T-helper 2 cell treated with Interferon-gamma antibody and Interleukin-4, amounts not matched to agents 5 μg/mL and 100 μg/mL, for 36 hours (primary cell): ENCODE results near the gene BUB3.

Experiments
- DNase-seq: peaks from one replicate; pipeline ENCODE4 v3.0.0; 2021; ENCODE audit warnings: low spot score
- H3K27ac Mint-ChIP-seq: one replicate; pipeline ENCODE4 v1.8.0; 2021; ENCODE audit warnings: mild to moderate bottlenecking, mixed read lengths
- H3K27me3 Mint-ChIP-seq: one replicate; pipeline ENCODE4 v1.8.0; 2021; ENCODE audit warnings: low read depth, mixed read lengths
- H3K36me3 Mint-ChIP-seq: one replicate; pipeline ENCODE4 v1.8.0; 2021; ENCODE audit warnings: low read depth, mixed read lengths
- H3K4me1 Mint-ChIP-seq: one replicate; pipeline ENCODE4 v1.8.0; 2021; ENCODE audit warnings: low read depth, mixed read lengths
- H3K4me3 Mint-ChIP-seq: one replicate; pipeline ENCODE4 v1.8.0; 2022; ENCODE audit warnings: mild to moderate bottlenecking, moderate library complexity, mixed read lengths
- H3K9me3 Mint-ChIP-seq: one replicate; pipeline ENCODE4 v1.8.0; 2021; ENCODE audit warnings: mixed read lengths

The BUB3 gene

GRCh38 chr10:123136221-123136805, 17.9 kb upstream of the BUB3 start:
- Mint-ChIP-seq H3K27ac (peak overlapping the region; percentile 86), H3K4me3 (peak overlapping the region; percentile 12), H3K4me1 (peaks cover 21% of the 10 kb centered on the region), H3K36me3 (peaks cover 3% of the 10 kb centered on the region), H3K9me3 (no peaks in the 10 kb centered on the region), H3K27me3 (peaks cover 81% of the 10 kb centered on the region)
- DNase-seq: no peak

DNA sequence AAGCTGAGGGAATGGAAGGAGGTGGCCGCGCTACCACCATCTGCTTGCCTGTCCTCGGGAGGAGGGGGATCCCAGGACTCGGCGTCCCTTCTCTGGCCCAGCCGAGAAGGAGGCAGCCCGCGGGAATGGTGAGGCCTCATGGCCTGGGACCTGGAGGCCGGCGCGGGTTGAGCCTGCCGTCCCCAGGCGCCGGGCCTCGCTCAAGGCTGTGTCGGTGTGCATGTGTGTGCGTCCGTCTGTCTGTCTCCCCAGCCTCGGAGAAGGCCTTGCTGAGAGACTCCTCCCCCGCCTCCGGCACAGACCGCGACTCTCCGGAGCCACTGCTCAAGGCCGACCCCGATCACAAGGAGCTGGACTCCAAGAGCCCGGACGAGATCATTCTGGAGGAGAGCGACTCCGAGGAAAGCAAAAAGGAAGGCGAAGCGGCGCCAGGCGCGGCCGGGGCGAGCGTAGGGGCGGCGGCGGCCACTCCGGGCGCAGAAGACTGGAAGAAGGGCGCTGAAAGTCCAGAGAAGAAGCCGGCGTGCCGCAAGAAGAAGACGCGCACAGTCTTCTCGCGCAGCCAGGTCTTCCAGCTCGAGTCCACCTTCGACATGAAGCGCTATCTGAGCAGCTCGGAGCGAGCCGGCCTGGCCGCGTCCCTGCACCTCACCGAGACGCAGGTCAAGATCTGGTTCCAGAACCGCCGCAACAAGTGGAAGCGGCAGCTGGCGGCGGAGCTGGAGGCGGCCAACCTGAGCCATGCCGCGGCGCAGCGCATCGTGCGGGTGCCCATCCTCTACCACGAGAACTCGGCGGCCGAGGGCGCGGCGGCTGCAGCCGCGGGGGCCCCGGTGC, 17.2 kb upstream of the BUB3 start:
- H3K9me3 Mint-ChIP-seq: peaks cover 3% of the 10 kb centered on the region
- H3K27me3 Mint-ChIP-seq: peaks cover 82% of the 10 kb centered on the region
- H3K4me3 Mint-ChIP-seq: peak overlapping the region; percentile 69
- peak overlapping the region; percentile 86 for H3K27ac Mint-ChIP-seq
- DNase-seq: no peak
- peaks cover 23% of the 10 kb centered on the region for H3K4me1 Mint-ChIP-seq
- peaks cover 6% of the 10 kb centered on the region for H3K36me3 Mint-ChIP-seq

GRCh38 chr10:123139165-123139520, 15.1 kb upstream of the BUB3 start:
- Mint-ChIP-seq H3K27ac (peak overlapping the region; percentile 20), H3K4me3 (peak overlapping the region; percentile 13), H3K4me1 (peaks cover 14% of the 10 kb centered on the region)

GRCh38 chr10:123139521-123140163, 14.6 kb upstream of the BUB3 start:
- Mint-ChIP-seq H3K9me3 (peaks cover 3% of the 10 kb centered on the region), H3K4me1 (peaks cover 11% of the 10 kb centered on the region), H3K4me3 (peak overlapping the region; percentile 13), H3K27ac (no peak overlapping the region), H3K27me3 (peaks cover 80% of the 10 kb centered on the region), H3K36me3 (peaks cover 7% of the 10 kb centered on the region)
- no peak for DNase-seq

More at GRCh38 chr10:123139165-123139520, 15.1 kb upstream of the BUB3 start:
- no peak for DNase-seq
- H3K27me3 Mint-ChIP-seq: peaks cover 80% of the 10 kb centered on the region
- peaks cover 3% of the 10 kb centered on the region for H3K9me3 Mint-ChIP-seq
- peaks cover 7% of the 10 kb centered on the region for H3K36me3 Mint-ChIP-seq

DNA sequence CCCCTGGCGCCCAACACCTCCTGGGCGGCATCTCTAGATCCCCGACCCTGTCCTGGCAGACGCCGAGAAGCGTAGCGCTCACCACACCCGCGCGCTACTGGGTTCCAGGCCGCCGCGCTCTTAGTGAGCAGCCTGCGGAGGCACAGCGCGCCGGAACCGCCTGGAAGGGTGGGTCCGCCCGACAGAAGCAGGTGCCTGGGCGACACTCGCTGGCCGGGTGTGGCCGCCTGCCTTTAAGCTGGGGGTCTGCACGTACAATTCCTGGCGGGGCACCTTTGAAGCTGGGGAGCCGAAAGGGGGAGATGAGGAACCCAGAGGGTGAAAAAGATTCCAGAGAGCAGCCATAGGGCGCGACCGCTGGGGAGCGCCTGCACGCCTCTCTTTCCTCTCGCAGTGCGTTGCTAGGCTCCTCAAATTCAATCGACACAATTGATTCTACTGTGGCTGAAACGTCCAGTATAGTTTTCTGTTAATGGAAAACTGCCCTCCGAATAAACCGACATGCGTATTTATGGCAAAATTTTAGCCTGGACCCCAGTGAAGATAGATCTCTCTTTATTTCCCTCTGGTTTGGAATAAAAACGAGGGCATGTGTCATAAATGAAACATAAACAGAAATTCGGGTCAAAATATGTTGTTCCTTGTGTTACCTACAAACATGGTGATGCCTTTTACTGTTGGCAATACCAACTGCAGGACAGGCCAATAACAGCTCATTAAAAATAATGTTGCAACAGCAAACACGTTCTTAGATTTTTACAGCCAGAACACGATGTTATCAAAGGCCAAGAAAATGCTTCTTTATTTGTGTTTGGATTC, 13.8 kb upstream of the BUB3 start:
- DNase-seq: no peak
- Mint-ChIP-seq H3K4me3 (peak overlapping the region; percentile 26), H3K27me3 (peaks cover 85% of the 10 kb centered on the region), H3K27ac (no peak overlapping the region), H3K9me3 (peaks cover 3% of the 10 kb centered on the region), H3K4me1 (peaks cover 13% of the 10 kb centered on the region), H3K36me3 (peaks cover 7% of the 10 kb centered on the region)

DNA sequence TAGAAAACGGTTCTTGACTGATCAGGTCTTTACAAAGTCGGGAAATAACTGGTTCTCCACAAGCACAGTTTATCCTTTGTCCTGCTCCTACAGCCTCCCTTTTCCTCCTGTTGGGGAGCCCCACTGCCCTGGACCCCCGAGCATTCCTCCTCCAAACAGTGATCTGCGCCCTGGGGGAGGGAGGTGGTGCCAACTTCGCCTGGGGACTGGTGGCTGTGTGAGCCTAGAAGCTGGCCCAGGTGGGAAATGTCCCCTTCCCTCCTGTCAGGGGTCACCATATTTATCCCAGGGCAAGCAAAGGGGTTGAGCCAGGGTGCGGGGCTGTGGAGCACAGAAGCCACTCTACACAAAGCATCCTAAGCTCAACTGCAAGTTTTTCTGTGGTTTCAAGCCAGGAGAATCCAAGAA, 13.2 kb upstream of the BUB3 start:
- Mint-ChIP-seq H3K9me3 (peaks cover 3% of the 10 kb centered on the region), H3K4me1 (peaks cover 13% of the 10 kb centered on the region), H3K27me3 (peaks cover 90% of the 10 kb centered on the region), H3K4me3 (no peak overlapping the region), H3K36me3 (peaks cover 7% of the 10 kb centered on the region), H3K27ac (no peak overlapping the region)
- DNase-seq: no peak

- Mint-ChIP-seq H3K27ac (no peak overlapping the region), H3K9me3 (peaks cover 7% of the 10 kb centered on the region), H3K27me3 (peaks cover 89% of the 10 kb centered on the region), H3K4me3 (no peak overlapping the region), H3K4me1 (peaks cover 13% of the 10 kb centered on the region), H3K36me3 (peaks cover 9% of the 10 kb centered on the region)
- DNase-seq: no peak
Measured at GRCh38 chr10:123141791-123142700, 12.2 kb upstream of the BUB3 start.

DNA sequence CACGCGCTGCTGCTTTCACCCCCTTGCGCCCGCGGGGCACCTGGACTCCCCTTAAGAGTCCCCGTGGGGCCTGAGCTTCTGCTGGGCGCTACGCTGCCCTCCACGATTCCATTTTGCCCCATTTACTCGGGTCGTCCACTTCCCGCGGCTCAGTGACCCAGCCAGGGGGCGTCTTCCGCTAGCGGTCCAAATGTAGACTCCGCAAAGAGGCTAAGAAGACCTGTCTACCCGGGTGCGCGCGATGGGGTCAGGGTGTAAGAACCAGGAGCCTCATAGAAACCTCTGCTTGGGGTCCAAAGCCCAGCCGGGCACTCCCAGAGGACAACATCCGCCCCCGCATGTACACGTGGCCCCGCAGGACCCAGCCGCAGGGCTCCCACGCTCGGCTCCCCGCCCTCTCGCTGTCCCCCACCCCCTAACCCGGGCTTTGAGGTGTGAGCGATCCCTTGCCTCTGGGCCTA, 11.5 kb upstream of the BUB3 start:
- peaks cover 91% of the 10 kb centered on the region for H3K27me3 Mint-ChIP-seq
- DNase-seq: no peak
- no peak overlapping the region for H3K4me3 Mint-ChIP-seq
- H3K36me3 Mint-ChIP-seq: peaks cover 11% of the 10 kb centered on the region
- peaks cover 14% of the 10 kb centered on the region for H3K4me1 Mint-ChIP-seq
- peak overlapping the region; percentile 6 for H3K27ac Mint-ChIP-seq
- peaks cover 8% of the 10 kb centered on the region for H3K9me3 Mint-ChIP-seq

GRCh38 chr10:123143162-123143824, 10.9 kb upstream of the BUB3 start:
- H3K36me3 Mint-ChIP-seq: peaks cover 11% of the 10 kb centered on the region
- no peak for DNase-seq
- H3K27ac Mint-ChIP-seq: peak overlapping the region; percentile 6
- H3K4me1 Mint-ChIP-seq: peaks cover 14% of the 10 kb centered on the region
- H3K27me3 Mint-ChIP-seq: peaks cover 85% of the 10 kb centered on the region
- no peak overlapping the region for H3K4me3 Mint-ChIP-seq
- H3K9me3 Mint-ChIP-seq: peaks cover 8% of the 10 kb centered on the region

- no peak overlapping the region for H3K4me3 Mint-ChIP-seq
- H3K36me3 Mint-ChIP-seq: peaks cover 10% of the 10 kb centered on the region
- H3K9me3 Mint-ChIP-seq: peaks cover 8% of the 10 kb centered on the region
- H3K4me1 Mint-ChIP-seq: peaks cover 14% of the 10 kb centered on the region
- peaks cover 83% of the 10 kb centered on the region for H3K27me3 Mint-ChIP-seq
- no peak overlapping the region for H3K27ac Mint-ChIP-seq
- no peak for DNase-seq
Measured at GRCh38 chr10:123143825-123144168, 10.4 kb upstream of the BUB3 start.

DNA sequence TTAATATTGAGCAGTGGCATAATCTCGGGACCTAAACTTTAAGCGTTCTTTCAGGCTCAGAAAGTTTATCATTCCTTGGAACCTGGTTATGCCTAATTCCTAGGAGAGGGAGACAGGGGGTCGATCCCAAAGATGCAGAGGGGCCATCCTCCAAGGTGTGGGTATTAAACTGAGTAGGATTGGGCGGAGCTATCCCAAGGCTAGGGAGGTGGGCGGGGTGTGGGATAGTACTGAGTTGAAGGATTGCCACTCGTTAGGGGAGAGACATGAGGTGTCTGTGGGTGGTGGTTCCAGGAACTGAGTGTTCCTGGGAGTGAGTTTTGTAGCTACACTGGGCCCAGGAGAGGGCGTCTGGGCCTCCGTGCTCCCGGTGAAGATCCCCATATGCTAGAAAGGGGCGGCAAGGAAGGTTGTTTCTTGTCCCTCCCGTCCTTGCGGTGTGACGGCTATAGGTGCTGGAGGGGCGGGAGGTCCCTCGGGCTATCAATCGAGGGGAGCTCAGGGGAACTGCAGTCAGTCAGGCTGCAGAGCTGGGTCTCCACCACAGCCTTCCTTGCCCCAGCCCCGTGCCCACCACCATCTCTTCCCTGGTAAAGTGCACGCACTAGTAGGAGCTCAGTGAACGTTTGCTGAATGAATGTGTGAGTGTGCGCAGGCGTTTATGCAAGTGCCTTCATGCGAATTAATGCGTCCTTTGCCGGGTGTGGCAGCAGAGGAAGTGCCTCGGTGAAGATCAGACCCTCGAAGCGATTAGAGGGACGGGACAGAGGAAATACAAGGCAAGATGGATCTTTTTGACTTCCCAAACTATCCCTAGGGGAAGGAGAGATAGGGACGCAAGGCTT, 9.3 kb upstream of the BUB3 start:
- H3K27ac Mint-ChIP-seq: peak overlapping the region; percentile 56
- H3K27me3 Mint-ChIP-seq: peaks cover 79% of the 10 kb centered on the region
- peaks cover 15% of the 10 kb centered on the region for H3K4me1 Mint-ChIP-seq
- H3K4me3 Mint-ChIP-seq: peak overlapping the region; percentile 31
- H3K9me3 Mint-ChIP-seq: peaks cover 8% of the 10 kb centered on the region
- no peak for DNase-seq
- peaks cover 14% of the 10 kb centered on the region for H3K36me3 Mint-ChIP-seq

DNA sequence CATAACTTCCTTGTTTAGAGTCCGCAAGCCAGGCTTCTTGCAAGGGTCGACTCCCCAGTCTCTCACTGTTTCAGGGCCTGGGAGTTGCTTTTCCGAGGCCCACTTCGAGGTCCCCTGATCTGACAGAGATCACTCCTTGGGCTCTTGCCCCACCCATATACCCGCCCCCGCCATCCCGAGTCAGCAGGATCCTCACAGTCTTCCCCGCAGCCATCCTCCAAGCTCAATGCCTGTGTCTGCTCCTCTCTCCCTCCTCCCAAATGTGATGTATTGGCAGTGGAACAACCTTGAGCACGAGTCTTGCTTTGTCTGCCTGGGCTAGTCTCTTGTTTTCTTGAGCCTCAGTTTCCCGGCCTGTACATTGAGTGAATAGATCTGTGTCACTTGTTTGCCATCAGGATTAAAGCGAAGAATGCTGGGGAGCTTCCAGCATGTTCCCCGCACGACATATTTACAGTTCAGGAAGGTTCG, 8.6 kb upstream of the BUB3 start:
- Mint-ChIP-seq H3K4me1 (peaks cover 13% of the 10 kb centered on the region), H3K9me3 (peaks cover 8% of the 10 kb centered on the region), H3K36me3 (peaks cover 14% of the 10 kb centered on the region), H3K4me3 (no peak overlapping the region), H3K27ac (no peak overlapping the region), H3K27me3 (peaks cover 79% of the 10 kb centered on the region)
- no peak for DNase-seq
